Lower lobe of right lung (tissue), 2 donors: ENCODE data around the gene CDKN2AIP. TPM values are rescaled to one million over a fixed set of nuclear protein-coding genes. Genes with fewer than 3 reads are reported as not detected.

ENCODE experiments used
- ATAC-seq, 2 donors: fragments of 200-7000 bp; cut with Tn5 transposase; one replicate each; pipeline ENCODE4 v1.9.1; 2020 to 2022; ENCODE audit warnings: mild to moderate bottlenecking in 2 of 2, moderate library complexity in 2 of 2
- DNase-seq: peaks from one replicate; pipeline ENCODE4 v3.0.0-alpha.2; 2020
- H3K27ac ChIP-seq: fragments of 200-600 bp; one replicate; pipeline ENCODE4 v1.8.0; 2022
- H3K27me3 ChIP-seq: fragments of 200-600 bp; one replicate; pipeline ENCODE4 v1.8.0; 2022; ENCODE audit warnings: low read depth
- H3K36me3 ChIP-seq: fragments of 200-600 bp; one replicate; pipeline ENCODE4 v1.8.0; 2022; ENCODE audit warnings: mild to moderate bottlenecking
- H3K4me1 ChIP-seq: fragments of 200-600 bp; one replicate; pipeline ENCODE4 v1.8.0; 2022
- H3K4me3 ChIP-seq: fragments of 200-600 bp; one replicate; pipeline ENCODE4 v1.8.0; 2022; ENCODE audit warnings: mild to moderate bottlenecking
- H3K9me3 ChIP-seq: fragments of 200-600 bp; one replicate; pipeline ENCODE4 v1.8.0; 2022
- CTCF ChIP-seq: fragments of 200-600 bp; IDR thresholded peaks from one replicate; pipeline ENCODE4 v1.8.0; 2022; ENCODE audit warnings: antibody characterized with exemption, mild to moderate bottlenecking
- intact Hi-C: fragments of 100-400 bp; cut with DNase I; formaldehyde crosslinking; loops from one replicate; pipeline ENCODE4 v1.11.0; 2022
- total RNA-seq: library from RNA; stranded (reverse); fragmentation: NEBNext Ultra II Directional; extraction: Animal tissue kit (Norgen Biotek cat#: 25700); gene quantifications from one replicate; pipeline ENCODE4 v1.2.1, GENCODE V29; 2021
- donor health status: DM: no; HTN: yes; CAD: no; lungs with severe emphysema.

Gene CDKN2AIP
- total RNA-seq, 1 donor from 2014 or later, result 15.4 TPM

- H3K4me1 ChIP-seq, result peaks cover 7% of the 10 kb centered on the region
- intact Hi-C loops, result no loop called here
- DNase-seq, result no peak
- H3K9me3 ChIP-seq, result no peaks in the 10 kb centered on the region
- H3K36me3 ChIP-seq, result no peaks in the 10 kb centered on the region
- H3K27ac ChIP-seq, result no peak overlapping the region
- no peak for TF ChIP-seq CTCF
- no peaks in the 10 kb centered on the region for H3K27me3 ChIP-seq
- no peak overlapping the region for H3K4me3 ChIP-seq
- ATAC-seq, result no peak
Observed at GRCh38 chr4:183467246-183467645, 22.8 kb downstream of the CDKN2AIP start.

- no peak for DNase-seq
- no peaks in the 10 kb centered on the region for H3K27me3 ChIP-seq
- intact Hi-C loops, result no loop called here
Observed at GRCh38 chr4:183468210-183469095, 24.0 kb downstream of the CDKN2AIP start.

GRCh38 chr4:183469285-183469684, 24.8 kb downstream of the CDKN2AIP start:
- peaks cover 10% of the 10 kb centered on the region for H3K4me1 ChIP-seq
- H3K4me3 ChIP-seq, result no peak overlapping the region
- ATAC-seq, result no peak
- intact Hi-C loops, result no loop called here
- no peaks in the 10 kb centered on the region for H3K27me3 ChIP-seq
- H3K9me3 ChIP-seq, result no peaks in the 10 kb centered on the region
- no peak for TF ChIP-seq CTCF
- no peaks in the 10 kb centered on the region for H3K36me3 ChIP-seq
- no peak overlapping the region for H3K27ac ChIP-seq
- no peak for DNase-seq

More at GRCh38 chr4:183468210-183469095, 24.0 kb downstream of the CDKN2AIP start:
- H3K4me1 ChIP-seq, result peaks cover 10% of the 10 kb centered on the region
- no peak for TF ChIP-seq CTCF
- H3K36me3 ChIP-seq, result no peaks in the 10 kb centered on the region
- no peak for ATAC-seq
- H3K27ac ChIP-seq, result no peak overlapping the region
- H3K4me3 ChIP-seq, result no peak overlapping the region
- no peaks in the 10 kb centered on the region for H3K9me3 ChIP-seq

GRCh38 chr4:183469936-183470335, 25.5 kb downstream of the CDKN2AIP start:
- no peak overlapping the region for H3K4me3 ChIP-seq
- intact Hi-C loops, result no loop called here
- ATAC-seq, result no peak

GRCh38 chr4:183470821-183471220, 26.4 kb downstream of the CDKN2AIP start:
- ATAC-seq, result no peak
- no peak for TF ChIP-seq CTCF
- Histone ChIP-seq H3K36me3 (no peaks in the 10 kb centered on the region), H3K27ac (no peak overlapping the region), H3K9me3 (no peaks in the 10 kb centered on the region), H3K4me3 (no peak overlapping the region), H3K27me3 (peaks cover under 1% of the 10 kb centered on the region), H3K4me1 (peaks cover 10% of the 10 kb centered on the region)
- intact Hi-C loops, result no loop called here
- no peak for DNase-seq

More at GRCh38 chr4:183469936-183470335, 25.5 kb downstream of the CDKN2AIP start:
- TF ChIP-seq CTCF, result no peak
- Histone ChIP-seq H3K4me1 (peaks cover 10% of the 10 kb centered on the region), H3K9me3 (no peaks in the 10 kb centered on the region), H3K27me3 (no peaks in the 10 kb centered on the region), H3K36me3 (no peaks in the 10 kb centered on the region), H3K27ac (no peak overlapping the region)
- no peak for DNase-seq
